Dedifferentiated amniotic fluid mesenchymal stem cell (primary cell): ENCODE results near the gene RAB42.
A peak's percentile ranks its signal among the peaks of the same experiment; 100 is the strongest.
"Not testable (repeated sequence)": the region's sequence is repeated elsewhere in the genome, so short reads cannot be mapped to it uniquely, and the experiment has no call there.

ENCODE experiments used
- DNase-seq: peaks from one replicate; pipeline ENCODE4 v3.0.0-alpha.2; 2016; ENCODE audit errors: extremely low spot score

RAB42 gene

DNA sequence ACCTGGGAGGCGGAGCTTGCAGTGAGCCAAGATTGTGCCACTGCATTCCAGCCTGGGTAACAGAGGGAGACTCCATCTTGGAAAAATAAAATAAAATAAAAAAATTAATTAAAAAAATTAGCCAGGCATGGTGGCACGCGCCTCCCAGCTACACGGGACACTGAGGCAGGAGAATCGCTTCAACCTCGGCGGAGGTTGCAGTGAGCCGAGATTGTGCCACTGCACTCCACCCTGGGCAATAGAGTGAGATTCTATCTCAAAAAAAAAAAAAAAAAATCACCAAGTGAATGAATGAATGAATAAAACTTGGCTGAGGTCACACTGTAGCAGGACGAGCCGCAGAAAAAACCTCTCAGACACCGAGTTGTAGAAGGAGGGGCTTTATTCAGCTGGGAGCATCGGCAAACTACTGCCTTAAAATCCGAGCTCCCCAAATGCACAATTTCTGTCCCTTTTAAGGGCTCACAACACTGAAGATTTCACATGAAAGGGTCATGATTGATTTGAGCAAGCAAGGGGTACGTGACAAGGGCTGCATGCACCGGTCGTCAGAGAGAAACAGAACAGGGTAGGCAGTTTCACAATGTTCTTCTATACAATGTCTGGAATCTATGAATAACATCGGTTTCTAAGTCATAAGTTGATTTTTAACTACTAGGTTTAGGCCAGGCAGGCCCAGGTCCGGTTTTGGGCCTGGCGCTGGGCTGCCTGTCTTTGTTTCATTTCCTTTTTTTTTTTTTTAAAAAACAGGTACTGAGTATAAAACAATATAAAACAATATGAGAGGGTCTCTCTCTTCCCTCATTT lies 5.3 kb upstream of the RAB42 start:
- DNase-seq = not testable (repeated sequence)

DNA sequence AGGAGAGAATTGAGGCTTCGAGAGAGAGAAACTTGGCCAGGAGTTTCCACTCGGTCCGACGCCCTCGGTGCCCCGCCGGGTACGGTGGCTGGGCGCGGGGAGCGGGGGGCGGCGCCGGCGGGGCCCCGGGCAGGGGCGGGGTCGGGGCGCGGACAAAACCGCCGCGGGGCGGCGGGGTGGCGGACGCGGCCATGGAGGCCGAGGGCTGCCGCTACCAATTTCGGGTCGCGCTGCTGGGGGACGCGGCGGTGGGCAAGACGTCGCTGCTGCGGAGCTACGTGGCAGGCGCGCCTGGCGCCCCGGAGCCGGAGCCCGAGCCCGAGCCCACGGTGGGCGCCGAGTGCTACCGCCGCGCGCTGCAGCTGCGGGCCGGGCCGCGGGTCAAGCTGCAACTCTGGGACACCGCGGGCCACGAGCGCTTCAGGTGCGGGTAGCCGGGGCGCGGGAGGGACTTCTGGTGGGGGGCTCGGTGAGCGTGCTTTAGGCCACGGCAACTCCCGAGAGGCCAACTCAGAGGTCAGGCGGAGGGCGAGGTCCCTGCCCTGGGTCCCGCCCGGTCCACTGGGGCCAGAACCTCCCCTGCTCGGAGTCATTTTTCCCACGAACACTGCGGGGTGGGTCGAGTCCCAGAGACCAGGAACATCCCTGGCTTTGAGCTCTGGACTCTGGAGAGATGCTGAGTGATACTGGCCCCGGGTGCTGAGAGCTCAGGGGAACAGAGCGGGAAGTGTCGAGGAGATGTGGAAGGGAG lies 431 bp downstream of the RAB42 start:
- DNase-seq = no peak

DNA sequence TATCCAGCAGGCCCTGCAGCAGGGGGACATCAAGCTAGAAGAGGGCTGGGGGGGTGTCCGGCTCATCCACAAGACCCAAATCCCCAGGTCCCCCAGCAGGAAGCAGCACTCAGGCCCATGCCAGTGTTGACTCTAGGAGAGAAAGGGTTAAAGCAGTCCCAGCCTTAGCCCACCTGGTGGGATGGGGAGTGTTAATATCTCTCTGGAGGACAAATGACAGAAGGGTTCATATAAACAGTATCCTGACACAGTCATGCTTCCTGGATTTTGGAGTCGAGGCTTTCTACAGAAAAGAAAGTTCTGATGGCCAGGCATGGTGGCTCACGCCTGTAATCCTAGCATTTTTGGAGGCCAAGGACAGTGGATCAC lies 1.9 kb downstream of the RAB42 start:
- DNase-seq = not testable (repeated sequence)

DNA sequence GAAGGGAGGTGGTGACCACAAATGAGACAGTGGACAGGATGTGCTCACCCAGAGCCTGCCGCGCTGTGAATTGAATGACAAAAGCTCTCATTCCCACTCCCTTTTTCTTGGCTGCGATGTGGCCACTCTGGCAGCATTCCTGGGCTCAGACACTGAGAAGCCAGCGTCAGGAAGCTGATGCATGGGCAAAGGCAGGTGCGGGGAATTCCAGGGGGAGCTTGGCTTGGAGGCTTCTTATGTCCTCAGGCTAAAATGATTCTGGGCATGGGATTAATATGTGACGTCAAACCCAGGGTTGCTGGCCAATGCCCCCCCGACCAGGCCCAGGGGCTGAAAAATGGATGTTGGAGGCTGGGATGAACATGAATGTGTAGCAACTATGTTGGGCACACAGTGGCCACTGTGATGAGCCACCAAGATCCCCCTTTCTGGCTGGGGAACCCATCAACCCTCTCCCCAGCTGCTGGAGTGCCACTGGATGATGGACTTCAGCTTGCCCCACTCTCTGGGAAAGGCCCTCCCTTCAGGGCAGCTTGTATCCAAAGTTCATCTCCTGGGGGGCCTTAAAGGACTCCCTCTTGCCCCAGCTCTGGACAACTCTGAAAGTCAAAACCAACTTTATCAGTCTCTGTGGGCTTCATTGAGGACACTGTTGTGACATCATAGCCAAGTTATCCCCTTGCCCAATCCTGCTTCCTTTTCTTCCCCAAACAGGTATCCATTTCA lies 2.8 kb downstream of the RAB42 start:
- not testable (repeated sequence) for DNase-seq

DNA sequence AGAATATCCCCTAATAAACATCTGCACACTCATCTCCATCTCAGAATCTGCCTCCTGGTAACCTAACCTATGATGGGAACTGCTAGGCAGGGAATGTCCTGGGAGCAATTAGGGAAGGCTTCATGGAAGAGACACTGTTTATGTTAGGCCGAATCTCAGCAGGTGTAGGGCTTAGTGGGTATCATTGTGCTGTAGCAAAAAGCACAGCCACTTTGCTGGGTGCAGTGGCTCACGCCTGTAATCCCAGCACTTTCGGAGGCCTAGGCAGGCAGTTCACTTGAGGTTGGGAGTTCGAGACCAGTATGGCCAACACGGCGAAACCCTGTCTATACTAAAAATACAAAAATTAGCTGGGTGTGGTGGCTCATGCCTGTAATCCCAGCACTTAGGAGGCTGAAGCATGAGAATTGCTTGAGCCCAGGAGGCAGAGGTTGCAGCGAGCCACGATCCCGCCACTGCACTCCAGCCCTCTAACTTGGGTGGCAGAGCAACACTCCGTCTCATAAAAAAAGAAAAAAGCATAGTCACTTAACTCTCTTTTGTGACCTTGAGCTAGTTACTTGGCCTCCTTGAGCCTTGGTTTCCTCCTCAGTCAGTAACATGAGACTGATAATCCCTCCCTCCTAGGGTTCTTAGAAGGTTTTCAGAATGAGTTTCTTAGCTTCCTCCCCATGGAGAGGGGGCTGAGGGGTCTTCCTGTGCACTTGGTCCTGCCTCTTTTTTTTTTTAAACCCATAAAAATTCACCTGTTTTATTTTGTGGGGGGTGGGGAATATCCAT lies 3.5 kb downstream of the RAB42 start:
- no peak for DNase-seq

DNA sequence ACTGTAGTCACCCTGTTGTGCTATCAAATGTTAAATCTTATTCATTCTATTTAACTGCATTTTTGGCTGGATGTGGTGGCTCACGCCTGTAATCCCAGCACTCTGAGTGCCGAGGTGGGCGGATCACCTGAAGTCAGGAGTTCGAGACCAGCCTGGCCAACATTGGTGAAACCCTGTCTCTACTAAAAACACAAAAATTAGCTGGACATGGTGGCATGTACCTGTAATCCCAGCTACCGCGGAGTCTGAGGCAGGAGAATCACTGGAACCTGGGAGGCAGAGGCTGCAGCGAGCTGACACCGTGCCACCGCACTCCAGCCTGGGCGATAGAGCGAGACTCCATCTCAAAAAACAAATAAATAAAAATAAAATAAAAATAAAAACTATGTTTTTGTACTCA lies 4.2 kb downstream of the RAB42 start:
- not testable (repeated sequence) for DNase-seq

DNA sequence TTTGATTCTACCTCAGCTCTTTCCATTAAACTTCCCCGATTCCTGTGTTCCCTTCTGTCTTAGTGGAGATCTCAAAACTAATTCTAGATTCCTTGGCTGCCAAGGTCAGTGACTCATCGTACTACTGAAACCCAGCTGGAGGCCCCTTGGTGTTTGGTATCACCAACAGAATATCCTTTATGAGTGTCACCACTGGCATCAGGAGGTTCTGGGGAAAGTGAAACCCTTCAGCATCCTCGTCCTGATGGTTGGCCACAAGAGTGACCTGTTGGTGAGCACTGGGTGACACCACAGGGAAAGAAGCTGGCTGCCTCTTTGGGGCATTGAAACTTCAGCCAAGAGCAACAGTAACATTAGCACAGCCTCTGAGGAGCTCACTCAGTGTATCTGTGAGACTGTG lies 9.6 kb downstream of the RAB42 start:
- peak; percentile 94 for DNase-seq

DNA sequence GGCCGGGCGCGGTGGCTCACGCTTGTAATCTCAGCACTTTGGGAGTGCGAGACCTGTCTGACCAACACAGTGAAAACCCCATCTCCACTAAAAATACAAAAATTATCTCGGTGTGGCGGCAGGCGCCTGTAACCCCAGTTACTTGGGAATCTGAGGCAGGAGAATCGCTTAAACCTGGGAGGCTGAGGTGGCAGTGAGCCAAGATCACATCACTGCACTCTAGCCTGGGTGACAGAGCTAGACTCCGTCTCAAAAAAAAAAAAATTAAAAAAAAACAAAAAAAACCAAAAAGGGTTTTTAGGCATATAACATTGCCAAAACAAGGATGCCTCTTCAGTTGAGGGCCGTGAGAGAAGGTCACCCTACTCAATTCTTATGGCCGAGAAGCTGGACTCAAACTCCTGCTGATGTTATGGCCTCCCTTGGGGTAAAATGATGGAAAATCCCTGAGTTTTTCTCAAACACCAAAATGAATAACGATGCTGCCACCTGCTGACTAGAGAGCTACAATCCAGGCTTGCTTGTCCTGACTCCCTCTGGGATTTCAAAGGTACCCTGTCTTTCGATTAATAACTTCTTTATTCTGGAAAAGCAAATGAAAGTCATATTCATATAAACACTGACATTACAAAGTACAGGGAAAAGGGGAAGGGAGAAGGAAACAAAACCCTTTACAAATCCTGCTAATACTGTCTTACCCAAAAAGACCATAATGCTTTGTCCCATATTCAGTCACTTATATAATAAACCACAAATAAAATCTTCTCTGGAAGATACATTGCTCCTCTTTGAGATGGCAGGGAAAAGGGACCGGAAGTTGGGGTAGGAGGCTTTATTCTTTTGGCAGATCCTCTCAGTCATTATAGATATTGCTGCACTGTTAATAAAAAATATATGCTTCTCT lies 10.7 kb downstream of the RAB42 start:
- peak; percentile 90 for DNase-seq

DNA sequence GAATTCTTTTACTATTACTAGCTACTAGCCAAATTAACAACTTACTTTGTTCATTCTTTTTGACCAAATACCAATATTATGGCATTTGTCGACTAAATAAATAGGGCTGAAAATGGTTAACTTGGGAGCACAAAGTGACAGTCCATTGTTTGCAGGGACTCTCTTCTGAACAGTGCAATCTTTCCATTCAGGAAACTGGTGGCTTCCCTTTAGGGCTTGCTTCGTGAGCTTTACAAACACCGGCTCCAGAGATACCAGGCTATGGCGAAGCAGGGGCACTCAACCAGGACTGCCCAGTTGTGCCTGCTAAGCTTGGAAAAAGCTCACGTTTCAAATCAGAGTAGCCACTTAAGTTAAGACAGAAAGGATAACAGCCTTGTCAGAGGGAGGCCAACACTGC lies 12.3 kb downstream of the RAB42 start:
- no peak for DNase-seq

DNA sequence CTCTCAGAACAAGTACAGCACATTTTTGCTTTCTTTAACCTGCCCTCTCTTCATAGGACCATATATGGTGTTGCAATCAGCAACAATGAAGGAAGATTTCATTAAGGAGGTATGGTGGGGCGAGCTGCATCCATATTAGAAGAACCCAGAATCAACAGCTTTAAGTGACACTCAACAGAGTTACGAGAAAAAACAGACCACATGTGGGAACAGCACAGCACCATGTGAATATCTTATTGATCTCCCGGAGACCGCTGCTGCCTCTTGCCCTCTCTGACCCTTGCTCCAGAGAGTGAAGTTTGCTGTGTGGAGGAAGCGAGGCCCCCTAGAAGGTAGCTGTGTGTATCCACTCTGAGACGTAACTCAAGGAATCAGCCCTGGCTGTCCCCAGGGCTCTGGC lies 12.9 kb downstream of the RAB42 start:
- no peak for DNase-seq

DNA sequence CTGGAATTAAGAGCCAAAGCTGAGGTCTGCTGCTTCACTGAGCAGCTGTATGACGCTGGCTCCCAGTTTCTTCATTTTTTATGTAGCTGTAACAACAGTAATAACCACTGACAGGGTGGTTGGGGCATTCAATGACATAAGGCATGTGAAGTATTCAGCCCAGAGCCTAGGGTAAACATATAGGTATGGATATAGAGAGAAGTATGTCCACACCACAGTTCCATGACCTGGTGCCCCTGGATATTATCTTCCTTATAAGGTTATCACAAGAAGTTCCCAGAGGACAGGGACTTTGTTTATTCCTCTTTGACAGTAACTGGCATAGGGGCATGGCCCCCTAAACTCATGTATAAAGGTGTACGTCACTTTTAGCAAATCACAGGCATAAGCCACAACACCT lies 14.7 kb downstream of the RAB42 start:
- no peak for DNase-seq

DNA sequence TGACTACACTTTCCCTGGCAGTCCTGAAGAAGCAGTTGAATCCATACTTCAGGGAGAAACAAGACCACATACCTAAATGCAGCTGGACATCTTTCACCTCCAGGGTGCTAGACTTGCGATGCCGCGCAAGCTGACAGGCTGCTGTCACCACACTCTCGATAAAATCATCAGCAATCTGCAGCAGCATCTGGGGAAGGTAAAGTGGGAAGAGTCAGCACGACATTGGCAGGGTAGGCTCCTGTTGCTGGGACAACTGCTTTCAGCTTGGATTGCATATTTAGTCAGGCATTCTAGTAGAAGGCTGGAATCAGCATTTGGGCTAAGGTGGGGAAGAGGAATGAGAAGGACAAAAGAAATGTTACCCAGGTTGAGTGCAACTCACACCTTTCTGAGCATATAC lies 21.1 kb downstream of the RAB42 start:
- no peak for DNase-seq

DNA sequence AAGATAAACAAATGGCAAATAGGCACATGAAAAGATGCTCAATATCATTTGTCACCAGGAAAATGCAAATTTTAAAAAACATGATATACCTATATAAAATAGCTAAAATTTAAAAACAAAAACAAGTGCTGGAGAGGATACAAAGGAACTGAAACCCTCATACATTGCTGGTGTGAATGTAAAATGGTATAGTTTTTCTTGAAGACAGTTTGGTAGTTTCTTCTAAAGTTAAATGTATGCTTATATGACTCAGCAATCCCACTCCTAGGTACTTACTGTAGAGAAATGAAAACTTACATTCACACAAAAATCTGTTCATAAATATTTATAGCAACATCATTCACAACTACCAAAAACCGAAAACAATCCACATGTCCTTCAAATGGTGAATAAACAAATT lies 39.6 kb downstream of the RAB42 start:
- DNase-seq = no peak

DNA sequence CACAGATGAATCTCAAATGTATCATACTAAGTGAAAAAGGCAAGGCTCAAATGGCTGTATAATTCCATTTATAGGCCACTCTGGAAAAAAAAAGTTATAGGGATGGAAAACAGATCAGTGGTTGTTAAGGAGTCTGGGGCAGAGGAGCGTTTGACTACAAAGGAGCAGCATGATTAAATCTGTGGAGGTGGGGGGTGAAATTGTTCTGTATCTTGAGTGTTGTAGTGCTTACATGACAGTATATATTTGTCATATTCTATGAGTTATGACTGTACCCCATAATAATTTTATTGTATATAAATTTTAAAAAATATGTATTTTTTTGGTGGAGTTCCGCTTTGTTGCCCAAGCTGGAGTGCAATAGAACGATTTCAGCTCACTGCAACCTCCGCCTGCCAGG lies 40.5 kb downstream of the RAB42 start:
- no peak for DNase-seq

DNA sequence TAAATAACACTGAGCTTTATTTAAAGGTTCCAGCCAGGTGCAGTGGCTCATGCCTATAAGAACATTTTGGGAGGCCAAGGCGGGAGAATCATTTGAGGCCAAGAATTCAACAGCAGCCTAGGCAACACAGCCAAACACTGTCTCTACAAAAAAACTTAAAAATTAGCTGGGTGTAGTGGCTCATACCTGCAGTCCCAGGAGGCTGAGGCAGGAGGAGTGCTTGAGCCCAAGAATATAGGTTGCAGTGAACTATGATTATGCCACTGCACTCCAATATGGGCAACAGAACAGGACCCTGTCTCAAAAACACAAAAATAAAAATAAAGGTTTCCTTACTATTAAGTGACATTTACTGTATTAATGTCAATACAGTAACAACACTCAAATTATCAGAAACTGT lies 48.7 kb downstream of the RAB42 start:
- no peak for DNase-seq

DNA sequence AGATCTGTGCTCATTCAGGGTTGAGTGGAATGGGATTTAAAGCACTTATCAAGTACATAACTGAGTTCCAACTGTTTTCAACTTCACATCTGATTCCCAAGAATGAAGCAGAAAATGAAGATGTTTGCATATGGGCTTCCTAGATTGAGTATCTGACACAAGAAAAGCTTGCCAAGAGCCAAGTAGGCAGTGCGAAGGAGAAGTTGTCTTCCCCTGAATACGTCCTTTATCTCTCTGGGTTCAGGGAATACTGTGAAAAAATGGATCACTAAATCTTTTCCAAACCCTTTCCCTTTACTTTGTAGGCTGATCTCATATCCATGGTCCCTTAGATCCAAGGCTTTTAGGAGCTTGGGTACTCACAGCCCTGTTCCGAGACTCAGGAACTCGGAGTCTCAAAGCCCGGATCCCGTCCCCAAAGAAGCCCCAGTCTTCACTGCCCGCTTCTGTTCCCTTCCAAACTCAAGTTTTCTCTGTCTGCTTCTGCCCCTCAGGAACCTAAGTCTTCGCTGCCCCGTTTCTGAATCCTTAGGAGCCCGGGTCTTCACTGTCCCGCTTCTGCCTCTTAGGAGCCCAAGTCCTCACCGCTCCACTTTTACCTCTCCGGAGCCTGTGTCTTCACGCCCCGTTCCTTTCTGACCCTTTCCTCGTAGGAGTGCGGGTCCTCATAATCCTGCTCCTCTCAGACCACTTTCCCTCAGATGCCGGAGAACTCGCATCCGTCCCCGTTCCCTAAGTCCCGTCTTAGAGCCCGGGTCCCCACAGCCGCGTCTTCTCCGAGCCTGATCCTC lies 50.2 kb downstream of the RAB42 start:
- peak; percentile 27 for DNase-seq

DNA sequence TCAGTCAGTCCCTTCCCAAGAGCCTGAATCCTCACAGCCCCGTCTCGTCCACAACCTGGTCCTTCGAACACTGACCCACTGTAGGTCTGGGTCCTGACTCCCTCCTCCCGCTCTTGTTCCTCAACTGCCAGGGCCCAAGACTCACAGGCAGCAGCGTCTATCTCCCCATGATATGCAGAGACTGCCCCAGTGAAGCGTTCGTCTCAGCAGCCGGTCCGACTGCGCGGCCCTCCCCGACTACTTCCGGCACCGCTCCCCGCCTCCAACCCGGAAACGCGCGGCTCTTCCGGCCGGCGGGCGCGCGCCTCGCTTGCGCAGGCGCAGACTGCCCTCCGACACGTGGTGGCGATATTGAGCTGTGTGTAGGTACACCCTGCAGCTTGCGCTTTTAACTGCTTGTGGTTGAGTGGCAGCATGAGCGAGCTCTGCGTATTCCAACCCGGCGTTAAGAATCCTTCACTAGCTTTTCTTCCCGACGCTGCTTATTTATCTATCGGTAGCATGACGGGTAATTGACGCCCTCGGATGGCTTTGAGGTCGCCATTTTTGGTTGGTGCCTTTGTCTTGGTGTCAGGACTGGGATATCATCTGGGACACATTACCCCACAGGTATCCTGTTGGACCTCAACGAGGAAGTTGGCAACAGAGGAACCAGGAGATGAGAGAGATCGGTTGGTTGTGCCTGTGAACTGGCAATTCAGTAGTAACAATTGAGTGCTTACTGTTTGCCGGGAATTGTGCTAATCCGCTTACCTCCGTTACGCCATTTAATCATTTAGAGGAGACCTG lies 51.0 kb downstream of the RAB42 start, which contains the start of gene TAF12:
Gene TAF12 (minus strand): TSS at position 221 of the 789 bp plus-strand sequence. CDS start 20,986 bp downstream, outside the sequence.
- peak; percentile 89 for DNase-seq

DNA sequence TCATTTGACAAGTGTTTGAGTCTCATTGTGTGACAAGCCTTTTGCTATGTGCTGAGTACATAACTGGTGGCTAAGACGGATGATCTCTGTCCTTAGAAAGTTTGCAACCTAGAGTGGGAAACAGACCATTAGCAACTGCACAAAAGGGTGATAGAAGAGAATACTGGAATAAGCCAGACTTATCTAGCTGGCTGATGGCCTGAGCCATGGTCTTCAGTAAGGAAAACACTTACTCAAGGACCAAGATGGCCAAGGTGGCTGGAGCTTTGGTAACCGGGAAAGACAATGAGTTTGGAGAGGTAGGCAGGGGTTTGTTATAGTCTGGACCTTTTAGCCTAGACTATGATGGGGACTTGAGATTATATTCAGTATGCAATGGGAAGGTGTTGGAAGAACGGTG lies 52.4 kb downstream of the RAB42 start:
- DNase-seq = no peak
